Measurements from ENCODE around the gene FUBP1. TPM values are rescaled to one million over a fixed set of nuclear protein-coding genes. Genes with fewer than 3 reads are reported as not detected.

FUBP1 gene
- total and polyA plus RNA-seq, 2 of the 8 experiments (the other 6 are each of a cell fraction or from before 2014, with no cell fraction given): 184 to 201 TPM

DNA sequence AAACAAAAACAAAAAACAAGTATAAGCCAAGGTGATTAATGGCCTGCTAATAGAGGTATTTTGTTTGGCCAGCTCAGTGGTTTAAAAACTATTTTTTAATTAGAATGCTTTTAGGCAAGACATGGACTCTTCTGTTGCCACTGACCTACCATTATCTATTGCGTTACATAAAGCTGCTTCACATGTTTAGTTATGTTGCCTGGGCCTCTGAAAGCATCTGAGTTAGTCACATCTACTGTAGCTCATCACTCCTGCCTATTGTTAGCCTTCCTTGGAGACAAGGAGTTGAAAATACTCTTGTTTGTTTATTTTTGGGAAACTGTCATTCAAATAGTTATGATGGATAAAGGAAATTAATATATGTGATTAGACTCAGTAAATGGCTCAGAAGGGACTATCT lies 40.2 kb upstream of the FUBP1 start (continued):
- no peak for TF ChIP-seq ZNF274 (IDR thresholded peaks at IDR 0.05; ENCODE audit: borderline replicate concordance, extremely low read depth, low read length)
- no peak for TF ChIP-seq JUN (IDR thresholded peaks at IDR 0.05; ENCODE audit: low read depth, low read length)
- TF ChIP-seq CBX8 (IDR thresholded peaks at IDR 0.05; ENCODE audit: borderline replicate concordance, low read depth, low read length): no peak
- TF ChIP-seq HDAC2 (IDR thresholded peaks at IDR 0.05; ENCODE audit: borderline replicate concordance in 1 of 2, low read depth in 2 of 2, low read length in 2 of 2): no peak
- no peak for TF ChIP-seq TCF12 (IDR thresholded peaks at IDR 0.05; ENCODE audit: low read depth, low read length)

Measured in H1 (cell line).